Parathyroid adenoma (tissue), 2 donors: ENCODE data around the gene ACBD6.
A peak's percentile ranks its signal among the peaks of the same experiment; 100 is the strongest.

Experiments used
- H2AFZ ChIP-seq: fragments of 300-600 bp; sonication (generic); one replicate; pipeline ENCODE4 v1.7.0; 2017; ENCODE audit warnings: antibody characterized with exemption, mild to moderate bottlenecking
- H3K27ac ChIP-seq: fragments of 300-600 bp; sonication (generic); one replicate; pipeline ENCODE4 v1.7.0; 2017
- H3K27me3 ChIP-seq: fragments of 300-600 bp; sonication (generic); one replicate; pipeline ENCODE4 v1.7.0; 2017; ENCODE audit warnings: low read length; ENCODE audit not compliant: control insufficient read depth, insufficient read depth
- H3K36me3 ChIP-seq: fragments of 300-600 bp; sonication (generic); one replicate; pipeline ENCODE4 v1.7.0; 2017; ENCODE audit warnings: low read length; ENCODE audit not compliant: control insufficient read depth, insufficient read depth
- H3K4me1 ChIP-seq: fragments of 300-600 bp; sonication (generic); one replicate; pipeline ENCODE4 v1.7.0; 2017; ENCODE audit warnings: control low read depth
- H3K4me2 ChIP-seq: fragments of 300-600 bp; sonication (generic); one replicate; pipeline ENCODE4 v1.7.0; 2017; ENCODE audit warnings: low read length
- H3K4me3 ChIP-seq: fragments of 300-600 bp; sonication (generic); one replicate; pipeline ENCODE4 v1.7.0; 2017; ENCODE audit warnings: low read depth, low read length
- H3K79me2 ChIP-seq: fragments of 300-600 bp; sonication (generic); one replicate; pipeline ENCODE4 v1.7.0; 2017; ENCODE audit warnings: control low read depth
- H3K9ac ChIP-seq: fragments of 300-600 bp; sonication (generic); one replicate; pipeline ENCODE4 v1.7.0; 2017; ENCODE audit warnings: mild to moderate bottlenecking
- H3K9me3 ChIP-seq: fragments of 300-600 bp; sonication (generic); one replicate; pipeline ENCODE4 v1.7.0; 2017; ENCODE audit warnings: low read length; ENCODE audit not compliant: control insufficient read depth
- CTCF ChIP-seq: fragments of 300-600 bp; sonication (generic); IDR thresholded peaks from one replicate; pipeline ENCODE4 v1.7.0; 2017; ENCODE audit warnings: antibody characterized with exemption, mild to moderate bottlenecking
- donor health status: primary hyperparathyroidism.

Gene ACBD6

GRCh38 chr1:180501865-180502360 is 464 bp downstream of the ACBD6 start:
- peaks cover 4% of the 10 kb centered on the region for H3K4me1 ChIP-seq
- no peaks in the 10 kb centered on the region for H3K9me3 ChIP-seq
- H3K9ac ChIP-seq: peak overlapping the region; percentile 46
- H3K27ac ChIP-seq: peak overlapping the region; percentile 86
- peak overlapping the region; percentile 95 for H2AFZ ChIP-seq
- no peaks in the 10 kb centered on the region for H3K79me2 ChIP-seq
- TF ChIP-seq CTCF: no peak
- H3K27me3 ChIP-seq: no peaks in the 10 kb centered on the region
- H3K36me3 ChIP-seq: no peaks in the 10 kb centered on the region
- peak overlapping the region; percentile 84 for H3K4me3 ChIP-seq
- peak overlapping the region; percentile 68 for H3K4me2 ChIP-seq

- Histone ChIP-seq H3K9ac (no peak overlapping the region), H3K79me2 (no peaks in the 10 kb centered on the region), H3K4me1 (peaks cover 4% of the 10 kb centered on the region), H3K36me3 (no peaks in the 10 kb centered on the region), H3K4me2 (peak overlapping the region; percentile 68), H2AFZ (no peak overlapping the region), H3K27ac (no peak overlapping the region), H3K27me3 (no peaks in the 10 kb centered on the region), H3K9me3 (no peaks in the 10 kb centered on the region), H3K4me3 (no peak overlapping the region)
- no peak for TF ChIP-seq CTCF
Measured at GRCh38 chr1:180500689-180501088, 1.7 kb downstream of the ACBD6 start.

GRCh38 chr1:180498594-180498993 is 3.8 kb downstream of the ACBD6 start:
- H3K27ac ChIP-seq: no peak overlapping the region
- no peaks in the 10 kb centered on the region for H3K9me3 ChIP-seq
- H3K4me2 ChIP-seq: no peak overlapping the region
- H3K9ac ChIP-seq: no peak overlapping the region
- no peaks in the 10 kb centered on the region for H3K36me3 ChIP-seq
- no peak overlapping the region for H3K4me3 ChIP-seq
- H2AFZ ChIP-seq: no peak overlapping the region
- no peak for TF ChIP-seq CTCF
- H3K4me1 ChIP-seq: peaks cover 4% of the 10 kb centered on the region
- no peaks in the 10 kb centered on the region for H3K27me3 ChIP-seq
- H3K79me2 ChIP-seq: no peaks in the 10 kb centered on the region

GRCh38 chr1:180497826-180498225 is 4.6 kb downstream of the ACBD6 start:
- Histone ChIP-seq H3K4me1 (peaks cover 2% of the 10 kb centered on the region), H3K79me2 (no peaks in the 10 kb centered on the region), H2AFZ (no peak overlapping the region), H3K27ac (no peak overlapping the region), H3K4me3 (no peak overlapping the region), H3K4me2 (no peak overlapping the region), H3K27me3 (no peaks in the 10 kb centered on the region), H3K9me3 (no peaks in the 10 kb centered on the region), H3K36me3 (no peaks in the 10 kb centered on the region), H3K9ac (no peak overlapping the region)
- no peak for TF ChIP-seq CTCF

GRCh38 chr1:180494370-180494769 is 8.0 kb downstream of the ACBD6 start:
- no peak for TF ChIP-seq CTCF
- Histone ChIP-seq H3K9ac (no peak overlapping the region), H3K36me3 (no peaks in the 10 kb centered on the region)

More at GRCh38 chr1:180494370-180494769, 8.0 kb downstream of the ACBD6 start:
- no peak overlapping the region for H3K27ac ChIP-seq
- no peak overlapping the region for H3K4me3 ChIP-seq
- no peak overlapping the region for H2AFZ ChIP-seq
- no peaks in the 10 kb centered on the region for H3K4me1 ChIP-seq
- no peaks in the 10 kb centered on the region for H3K27me3 ChIP-seq
- H3K9me3 ChIP-seq: no peaks in the 10 kb centered on the region
- no peak overlapping the region for H3K4me2 ChIP-seq
- H3K79me2 ChIP-seq: no peaks in the 10 kb centered on the region
